ENCODE measurements around the gene TRPC1.
"Not testable (repeated sequence)": the region's sequence is repeated elsewhere in the genome, so short reads cannot be mapped to it uniquely, and the experiment has no call there.

The TRPC1 gene

GRCh38 chr3:142724682-142725356 lies 985 bp downstream of the TRPC1 start:
- Mint-ChIP-seq H3K36me3 (ENCODE audit: insufficient read depth) (peaks cover 5% of the 10 kb centered on the region), H3K9me3 (no peaks in the 10 kb centered on the region), H3K4me1 (peaks cover 7% of the 10 kb centered on the region), H3K27me3 (peaks cover 27% of the 10 kb centered on the region), H3K27ac (ENCODE audit: low read depth) (peak overlapping the region; percentile 82), H3K4me3 (peak overlapping the region; percentile 87)
- DNase-seq (ENCODE audit: low spot score in 2 of 2), result peak; percentile 17 to 25
- ATAC-seq (replicated peaks; ENCODE audit: extremely low read depth, poor library complexity, severe bottlenecking), result peak; percentile 3

GRCh38 chr3:142725357-142725739 lies 1.5 kb downstream of the TRPC1 start:
- peak overlapping the region; percentile 87 for H3K4me3 Mint-ChIP-seq
- no peak overlapping the region for H3K27ac Mint-ChIP-seq (ENCODE audit: low read depth)
- no peak for ATAC-seq (replicated peaks; ENCODE audit: extremely low read depth, poor library complexity, severe bottlenecking)
- peaks cover 7% of the 10 kb centered on the region for H3K4me1 Mint-ChIP-seq
- H3K9me3 Mint-ChIP-seq, result no peaks in the 10 kb centered on the region
- peaks cover 22% of the 10 kb centered on the region for H3K27me3 Mint-ChIP-seq
- no peak for DNase-seq (ENCODE audit: low spot score in 2 of 2)
- H3K36me3 Mint-ChIP-seq (ENCODE audit: insufficient read depth), result peaks cover 5% of the 10 kb centered on the region

- H3K4me1 Mint-ChIP-seq, result peaks cover 7% of the 10 kb centered on the region
- DNase-seq (ENCODE audit: low spot score in 2 of 2) (no peak), ATAC-seq (replicated peaks; ENCODE audit: extremely low read depth, poor library complexity, severe bottlenecking) (no peak)
- peaks cover 15% of the 10 kb centered on the region for H3K27me3 Mint-ChIP-seq
- peaks cover 5% of the 10 kb centered on the region for H3K36me3 Mint-ChIP-seq (ENCODE audit: insufficient read depth)
- peak overlapping the region; percentile 87 for H3K4me3 Mint-ChIP-seq
- no peaks in the 10 kb centered on the region for H3K9me3 Mint-ChIP-seq
- H3K27ac Mint-ChIP-seq (ENCODE audit: low read depth), result no peak overlapping the region
Measured at GRCh38 chr3:142726017-142726416, 2.2 kb downstream of the TRPC1 start.

GRCh38 chr3:142732066-142732465 lies 8.2 kb downstream of the TRPC1 start:
- Mint-ChIP-seq H3K27ac (ENCODE audit: low read depth) (no peak overlapping the region), H3K4me3 (no peak overlapping the region), H3K36me3 (ENCODE audit: insufficient read depth) (no peaks in the 10 kb centered on the region), H3K4me1 (no peaks in the 10 kb centered on the region), H3K9me3 (no peaks in the 10 kb centered on the region), H3K27me3 (no peaks in the 10 kb centered on the region)
- DNase-seq (ENCODE audit: low spot score in 2 of 2) (no peak), ATAC-seq (replicated peaks; ENCODE audit: extremely low read depth, poor library complexity, severe bottlenecking) (no peak)

- Mint-ChIP-seq H3K4me1 (no peaks in the 10 kb centered on the region), H3K27ac (ENCODE audit: low read depth) (no peak overlapping the region), H3K36me3 (ENCODE audit: insufficient read depth) (no peaks in the 10 kb centered on the region), H3K4me3 (no peak overlapping the region), H3K27me3 (no peaks in the 10 kb centered on the region), H3K9me3 (no peaks in the 10 kb centered on the region)
- ATAC-seq (replicated peaks; ENCODE audit: extremely low read depth, poor library complexity, severe bottlenecking) (no peak), DNase-seq (ENCODE audit: low spot score in 2 of 2) (no peak)
Measured at GRCh38 chr3:142734834-142735233, 11.0 kb downstream of the TRPC1 start.

- no peaks in the 10 kb centered on the region for H3K9me3 Mint-ChIP-seq
- no peak overlapping the region for H3K27ac Mint-ChIP-seq (ENCODE audit: low read depth)
- no peaks in the 10 kb centered on the region for H3K4me1 Mint-ChIP-seq
- DNase-seq (ENCODE audit: low spot score in 2 of 2) (no peak), ATAC-seq (replicated peaks; ENCODE audit: extremely low read depth, poor library complexity, severe bottlenecking) (no peak)
- H3K27me3 Mint-ChIP-seq, result no peaks in the 10 kb centered on the region
- no peak overlapping the region for H3K4me3 Mint-ChIP-seq
- no peaks in the 10 kb centered on the region for H3K36me3 Mint-ChIP-seq (ENCODE audit: insufficient read depth)
Measured at GRCh38 chr3:142735462-142735861, 11.6 kb downstream of the TRPC1 start.

- H3K4me1 Mint-ChIP-seq, result no peaks in the 10 kb centered on the region
- no peak overlapping the region for H3K27ac Mint-ChIP-seq (ENCODE audit: low read depth)
- ATAC-seq (replicated peaks; ENCODE audit: extremely low read depth, poor library complexity, severe bottlenecking) (no peak), DNase-seq (ENCODE audit: low spot score in 2 of 2) (no peak)
- H3K9me3 Mint-ChIP-seq, result no peaks in the 10 kb centered on the region
- no peaks in the 10 kb centered on the region for H3K36me3 Mint-ChIP-seq (ENCODE audit: insufficient read depth)
- H3K4me3 Mint-ChIP-seq, result no peak overlapping the region
- no peaks in the 10 kb centered on the region for H3K27me3 Mint-ChIP-seq
Measured at GRCh38 chr3:142738396-142738795, 14.6 kb downstream of the TRPC1 start.

GRCh38 chr3:142746646-142747045 lies 22.8 kb downstream of the TRPC1 start:
- no peak overlapping the region for H3K4me3 Mint-ChIP-seq
- ATAC-seq (replicated peaks; ENCODE audit: extremely low read depth, poor library complexity, severe bottlenecking) (no peak), DNase-seq (ENCODE audit: low spot score in 2 of 2) (no peak)
- H3K27me3 Mint-ChIP-seq, result no peaks in the 10 kb centered on the region
- no peaks in the 10 kb centered on the region for H3K4me1 Mint-ChIP-seq
- no peaks in the 10 kb centered on the region for H3K9me3 Mint-ChIP-seq
- no peak overlapping the region for H3K27ac Mint-ChIP-seq (ENCODE audit: low read depth)
- no peaks in the 10 kb centered on the region for H3K36me3 Mint-ChIP-seq (ENCODE audit: insufficient read depth)

- not testable (repeated sequence) for H3K4me1 Mint-ChIP-seq; H3K36me3 Mint-ChIP-seq (ENCODE audit: insufficient read depth); H3K9me3 Mint-ChIP-seq; H3K27me3 Mint-ChIP-seq; ATAC-seq (replicated peaks; ENCODE audit: extremely low read depth, poor library complexity, severe bottlenecking); DNase-seq (ENCODE audit: low spot score in 2 of 2); H3K27ac Mint-ChIP-seq (ENCODE audit: low read depth); H3K4me3 Mint-ChIP-seq
Measured at GRCh38 chr3:142750531-142750930, 26.7 kb downstream of the TRPC1 start.

GRCh38 chr3:142752605-142753004 lies 28.8 kb downstream of the TRPC1 start:
- DNase-seq (ENCODE audit: low spot score in 2 of 2); H3K4me1 Mint-ChIP-seq; H3K9me3 Mint-ChIP-seq; H3K4me3 Mint-ChIP-seq; H3K36me3 Mint-ChIP-seq (ENCODE audit: insufficient read depth); H3K27me3 Mint-ChIP-seq; H3K27ac Mint-ChIP-seq (ENCODE audit: low read depth); ATAC-seq (replicated peaks; ENCODE audit: extremely low read depth, poor library complexity, severe bottlenecking): not testable (repeated sequence)

- Mint-ChIP-seq H3K9me3 (no peaks in the 10 kb centered on the region), H3K27me3 (no peaks in the 10 kb centered on the region), H3K36me3 (ENCODE audit: insufficient read depth) (no peaks in the 10 kb centered on the region), H3K4me3 (no peak overlapping the region), H3K27ac (ENCODE audit: low read depth) (no peak overlapping the region), H3K4me1 (no peaks in the 10 kb centered on the region)
- DNase-seq (ENCODE audit: low spot score in 2 of 2) (no peak), ATAC-seq (replicated peaks; ENCODE audit: extremely low read depth, poor library complexity, severe bottlenecking) (no peak)
Measured at GRCh38 chr3:142754494-142754893, 30.7 kb downstream of the TRPC1 start.

- H3K9me3 Mint-ChIP-seq, result peaks cover 16% of the 10 kb centered on the region
- DNase-seq (ENCODE audit: low spot score in 2 of 2), result no peak
- no peaks in the 10 kb centered on the region for H3K4me1 Mint-ChIP-seq
- no peak overlapping the region for H3K27ac Mint-ChIP-seq (ENCODE audit: low read depth)
- no peaks in the 10 kb centered on the region for H3K27me3 Mint-ChIP-seq
- peaks cover 2% of the 10 kb centered on the region for H3K36me3 Mint-ChIP-seq (ENCODE audit: insufficient read depth)
- ATAC-seq (replicated peaks; ENCODE audit: extremely low read depth, poor library complexity, severe bottlenecking), result no peak
- H3K4me3 Mint-ChIP-seq, result no peak overlapping the region
Measured at GRCh38 chr3:142768338-142768737, 44.5 kb downstream of the TRPC1 start.

GRCh38 chr3:142777927-142778326 lies 54.1 kb downstream of the TRPC1 start:
- DNase-seq (ENCODE audit: low spot score in 2 of 2), result no peak
- no peaks in the 10 kb centered on the region for H3K9me3 Mint-ChIP-seq
- H3K27me3 Mint-ChIP-seq, result no peaks in the 10 kb centered on the region
- H3K36me3 Mint-ChIP-seq (ENCODE audit: insufficient read depth), result no peaks in the 10 kb centered on the region
- no peaks in the 10 kb centered on the region for H3K4me1 Mint-ChIP-seq
- H3K4me3 Mint-ChIP-seq, result no peak overlapping the region
- ATAC-seq (replicated peaks; ENCODE audit: extremely low read depth, poor library complexity, severe bottlenecking), result no peak
- no peak overlapping the region for H3K27ac Mint-ChIP-seq (ENCODE audit: low read depth)

Data from central memory CD8-positive, alpha-beta T cell (primary cell).